ENCODE results near the gene GRID2. TPM values are rescaled to one million over a fixed set of nuclear protein-coding genes. Genes with fewer than 3 reads are reported as not detected.

The GRID2 gene
- total RNA-seq, 1 donor from 2014 or later = 1.3 TPM

- no peak for DNase-seq (ENCODE audit: low read depth, low spot score)
- H3K4me1 Mint-ChIP-seq = no peaks in the 10 kb centered on the region
- no peak for TF ChIP-seq CTCF (conservative IDR thresholded peaks at IDR 0.05)
- no peak overlapping the region for H3K4me3 Mint-ChIP-seq
- H3K27me3 Mint-ChIP-seq (ENCODE audit: low read depth) = no peaks in the 10 kb centered on the region
- H3K27ac Mint-ChIP-seq (ENCODE audit: unreplicated experiment) = no peak overlapping the region
- no peaks in the 10 kb centered on the region for H3K9me3 Mint-ChIP-seq
- no peaks in the 10 kb centered on the region for H3K36me3 Mint-ChIP-seq (ENCODE audit: low read depth)
These were observed 429.5 kb downstream of the GRID2 start for GRCh38 chr4:92733231-92733630.

GRCh38 chr4:92735025-92735665, 431.4 kb downstream of the GRID2 start:
- Mint-ChIP-seq H3K27me3 (ENCODE audit: low read depth) (no peaks in the 10 kb centered on the region), H3K27ac (ENCODE audit: unreplicated experiment) (no peak overlapping the region), H3K9me3 (no peaks in the 10 kb centered on the region), H3K4me3 (no peak overlapping the region), H3K4me1 (no peaks in the 10 kb centered on the region), H3K36me3 (ENCODE audit: low read depth) (no peaks in the 10 kb centered on the region)
- TF ChIP-seq CTCF (conservative IDR thresholded peaks at IDR 0.05) = no peak
- DNase-seq (ENCODE audit: low read depth, low spot score) = no peak

- no peaks in the 10 kb centered on the region for H3K9me3 Mint-ChIP-seq
These were observed 456.7 kb downstream of the GRID2 start for GRCh38 chr4:92760433-92760832.

GRCh38 chr4:92776080-92776479, 472.3 kb downstream of the GRID2 start:
- no peak overlapping the region for H3K4me3 Mint-ChIP-seq
- H3K36me3 Mint-ChIP-seq (ENCODE audit: low read depth) = no peaks in the 10 kb centered on the region
- H3K27ac Mint-ChIP-seq (ENCODE audit: unreplicated experiment) = no peak overlapping the region
- no peaks in the 10 kb centered on the region for H3K27me3 Mint-ChIP-seq (ENCODE audit: low read depth)
- DNase-seq (ENCODE audit: low read depth, low spot score) = no peak
- H3K9me3 Mint-ChIP-seq = no peaks in the 10 kb centered on the region
- no peaks in the 10 kb centered on the region for H3K4me1 Mint-ChIP-seq
- no peak for TF ChIP-seq CTCF (conservative IDR thresholded peaks at IDR 0.05)

More at GRCh38 chr4:92760433-92760832, 456.7 kb downstream of the GRID2 start:
- H3K36me3 Mint-ChIP-seq (ENCODE audit: low read depth) = no peaks in the 10 kb centered on the region
- H3K27me3 Mint-ChIP-seq (ENCODE audit: low read depth) = no peaks in the 10 kb centered on the region
- no peaks in the 10 kb centered on the region for H3K4me1 Mint-ChIP-seq
- DNase-seq (ENCODE audit: low read depth, low spot score) = no peak
- no peak for TF ChIP-seq CTCF (conservative IDR thresholded peaks at IDR 0.05)
- H3K27ac Mint-ChIP-seq (ENCODE audit: unreplicated experiment) = no peak overlapping the region
- H3K4me3 Mint-ChIP-seq = no peak overlapping the region

GRCh38 chr4:92789741-92790140, 486.0 kb downstream of the GRID2 start:
- Mint-ChIP-seq H3K36me3 (ENCODE audit: low read depth) (no peaks in the 10 kb centered on the region), H3K4me1 (peaks cover 6% of the 10 kb centered on the region), H3K27ac (ENCODE audit: unreplicated experiment) (no peak overlapping the region), H3K9me3 (no peaks in the 10 kb centered on the region), H3K4me3 (no peak overlapping the region), H3K27me3 (ENCODE audit: low read depth) (no peaks in the 10 kb centered on the region)
- DNase-seq (ENCODE audit: low read depth, low spot score) = no peak
- no peak for TF ChIP-seq CTCF (conservative IDR thresholded peaks at IDR 0.05)

Measured in neural crest cell (in vitro differentiated cells).